ENCODE measurements around the gene CHN1. TPM values are rescaled to one million over a fixed set of nuclear protein-coding genes. Genes with fewer than 3 reads are reported as not detected.

CHN1 gene
- polyA plus RNA-seq, 1 of the 3 experiments (the other 2 are of a cell fraction) = 31.6 TPM

- TF ChIP-seq USF2 (IDR thresholded peaks at IDR 0.05; ENCODE audit: borderline replicate concordance, low read depth, low read length) = no peak
- no peak for TF ChIP-seq ELF1 (IDR thresholded peaks at IDR 0.05)
- TF ChIP-seq ZBTB33 (IDR thresholded peaks at IDR 0.05; ENCODE audit: borderline replicate concordance, low read depth) = no peak
- no peak for TF ChIP-seq FOXM1 (IDR thresholded peaks at IDR 0.05; ENCODE audit: low read depth)
- TF ChIP-seq JUND (IDR thresholded peaks at IDR 0.05) = no peak
- peak; percentile 64; the same call in 1 of the 2 replicates for TF ChIP-seq RCOR1 (IDR thresholded peaks at IDR 0.05; ENCODE audit: low read length)
- TF ChIP-seq RXRA (IDR thresholded peaks at IDR 0.05; ENCODE audit: borderline replicate concordance, low read depth) = no peak
- no peak for TF ChIP-seq MAX (IDR thresholded peaks at IDR 0.05; ENCODE audit: low read depth)
- TF ChIP-seq NFIC (IDR thresholded peaks at IDR 0.05; ENCODE audit: borderline replicate concordance) = peak; percentile 93
- no peak for TF ChIP-seq MEF2A (IDR thresholded peaks at IDR 0.05; ENCODE audit: borderline replicate concordance, low read depth)
These were observed 126.5 kb downstream of the CHN1 start (continued) for GRCh38 chr2:174878537-174879147.

GRCh38 chr2:174877751-174878150, 127.4 kb downstream of the CHN1 start:
- Histone ChIP-seq H3K4me1 (ENCODE audit: control insufficient read depth in 1 of 2, insufficient read depth in 2 of 2, low read depth in 1 of 2, low read length in 1 of 2) (peaks cover 10 to 32% of the 10 kb centered on the region in 2 experiments; a peak in 3 of 4 replicates), H3K9me2 (no peaks in the 10 kb centered on the region), H2AFZ (ENCODE audit: low read depth) (no peak overlapping the region), H3K4me2 (peak overlapping the region; percentile 67), H3K9ac (peak overlapping the region; percentile 25; the same call in 1 of the 2 replicates), H3K9me3 (no peaks in the 10 kb centered on the region), H3K27ac (ENCODE audit: low read depth in 2 of 2, low read length in 1 of 2) (peak overlapping the region; percentile 42 to 92), H3K36me3 (replicated peaks in 1 of 2; ENCODE audit: control insufficient read depth in 1 of 2, insufficient read depth in 2 of 2, low read length in 1 of 2) (peaks cover 0 to 3% of the 10 kb centered on the region in 2 experiments), H4K20me1 (ENCODE audit: insufficient read depth) (no peaks in the 10 kb centered on the region), H3F3A (replicated peaks; ENCODE audit: insufficient read depth) (peaks cover 3% of the 10 kb centered on the region), H3K27me3 (ENCODE audit: insufficient read depth) (no peaks in the 10 kb centered on the region), H3K79me2 (ENCODE audit: insufficient read depth) (no peaks in the 10 kb centered on the region), H3K4me3 (ENCODE audit: low read depth in 2 of 2, low read length in 1 of 2) (no peak overlapping the region)
- DNase-seq = peak; percentile 39
- 53% methylated on average over 5 of the region's 5 CpGs for WGBS (ENCODE audit: low lambda C conversion rate)
- CTCF ChIA-PET = interaction anchor here (0.6 to 3.4 kb wide), 10 partner anchors 10 to 420 kb away, joined by 3 to 11 read pairs (median 4); no protein-coding TSS in a partner anchor
- POLR2A ChIA-PET = interaction anchor here (0.9 kb wide), 1 partner anchor 106 kb away, joined by 3 read pairs; no protein-coding TSS in a partner anchor
- no peak for TF ChIP-seq YY1 (IDR thresholded peaks at IDR 0.05; ENCODE audit: low read depth)
- TF ChIP-seq CHD2 (IDR thresholded peaks at IDR 0.05; ENCODE audit: low read length, partially characterized antibody) = peak; percentile 14
- TF ChIP-seq MXI1 (IDR thresholded peaks at IDR 0.05; ENCODE audit: low read depth, low read length) = 0 out of 2 replicates have a peak, but pooled peaks have one; percentile 8
- no peak for TF ChIP-seq NRF1 (IDR thresholded peaks at IDR 0.05; ENCODE audit: low read depth, low read length)
